HepG2 (cell line): ENCODE measurements around the gene SYNGAP1. TPM values are rescaled to one million over a fixed set of nuclear protein-coding genes. Genes with fewer than 3 reads are reported as not detected.
A peak's percentile ranks its signal among the peaks of the same experiment; 100 is the strongest.

ENCODE experiments used
- ESRRA ChIP-seq: sonication (generic); formaldehyde crosslinking; IDR thresholded peaks from 2 replicates; pipeline ENCODE4 v1.5.1; 2020; ENCODE audit warnings: mild to moderate bottlenecking, low read depth, missing genetic modification reagents
- HCFC1 ChIP-seq: fragments of 150-350 bp; IDR thresholded peaks from 2 replicates; pipeline ENCODE4 v1.6.1; 2014; ENCODE audit warnings: low read depth, low read length
- RFX1 ChIP-seq: fragments of 450-650 bp; IDR thresholded peaks from 2 replicates; pipeline ENCODE4 v1.6.1; 2017
- SATB2 ChIP-seq: sonication (generic); formaldehyde crosslinking; IDR thresholded peaks from 2 replicates; pipeline ENCODE4 v1.5.0; 2020; ENCODE audit warnings: missing genetic modification reagents
- SIN3A ChIP-seq: IDR thresholded peaks from 2 replicates; pipeline ENCODE4 v1.6.1; 2011; ENCODE audit warnings: low read depth, mild to moderate bottlenecking, control low read depth, low read length, borderline replicate concordance
- SNRNP70 ChIP-seq: fragments of 200-400 bp; formaldehyde crosslinking; IDR thresholded peaks from 2 replicates; pipeline ENCODE4 v1.6.1; 2017; ENCODE audit warnings: mild to moderate bottlenecking, low read depth, low read length, moderate library complexity
- SP5 ChIP-seq: IDR thresholded peaks from 2 replicates; pipeline ENCODE4 v1.6.1; 2016; ENCODE audit warnings: low read depth, borderline replicate concordance
- polyA plus RNA-seq, 8 experiments: library from polyadenylated mRNA; depleted of rRNA in 3 of 8; stranded (reverse) in 7 of 8; unstranded in 1 of 8; fragments of >200 nt; fragmentation: Illumina TruSeq in 4 of 8; extraction: Trizol in 4 of 8; gene quantifications; 2 replicates each; pipeline versions ENCODE4 v1.2.1 to v1.2.3, GENCODE V29; 2011 to 2016; ENCODE audit warnings: low read depth in 4 of 8, missing spikeins in 1 of 8, mixed read lengths in 1 of 8; ENCODE audit not compliant: insufficient read depth in 1 of 8
- total RNA-seq, 5 experiments: library from RNA; depleted of rRNA; stranded (reverse); fragments of >200 nt; fragmentation: Illumina TruSeq; extraction: Trizol; gene quantifications; 2 replicates each; pipeline ENCODE4 v1.2.3, GENCODE V29; 2016; ENCODE audit warnings: low read depth in 1 of 5
- TF ChIP-seq, protein P1 (sequence below), 2 experiments: fragments of 450-650 bp in 1 of 2; sonication (generic) in 1 of 2; formaldehyde crosslinking in 1 of 2; IDR thresholded peaks; 2 replicates each; pipeline versions ENCODE4 v1.6.1 to v1.8.0; 2016 to 2022; ENCODE audit warnings: antibody characterized with exemption in 1 of 2, mild to moderate bottlenecking in 1 of 2, missing genetic modification reagents in 1 of 2
- TF ChIP-seq, protein P2 (sequence below): sonication (generic); formaldehyde crosslinking; conservative IDR thresholded peaks from 2 replicates; pipeline ENCODE4 v1.4.0; 2020; ENCODE audit warnings: missing genetic modification reagents
- TF ChIP-seq, protein P3 (sequence below): sonication (generic); formaldehyde crosslinking; IDR thresholded peaks from 2 replicates; pipeline ENCODE4 v1.4.0; 2020; ENCODE audit warnings: mild to moderate bottlenecking, missing genetic modification reagents
- TF ChIP-seq, protein P4 (sequence below): sonication (generic); formaldehyde crosslinking; IDR thresholded peaks from 2 replicates; pipeline ENCODE4 v1.4.0; 2020; ENCODE audit warnings: missing genetic modification reagents, borderline replicate concordance

Gene SYNGAP1
- total and polyA plus RNA-seq, 2 of the 13 experiments (the other 11 are each of a cell fraction or from before 2014, with no cell fraction given): 0.75 to 1.1 TPM

DNA sequence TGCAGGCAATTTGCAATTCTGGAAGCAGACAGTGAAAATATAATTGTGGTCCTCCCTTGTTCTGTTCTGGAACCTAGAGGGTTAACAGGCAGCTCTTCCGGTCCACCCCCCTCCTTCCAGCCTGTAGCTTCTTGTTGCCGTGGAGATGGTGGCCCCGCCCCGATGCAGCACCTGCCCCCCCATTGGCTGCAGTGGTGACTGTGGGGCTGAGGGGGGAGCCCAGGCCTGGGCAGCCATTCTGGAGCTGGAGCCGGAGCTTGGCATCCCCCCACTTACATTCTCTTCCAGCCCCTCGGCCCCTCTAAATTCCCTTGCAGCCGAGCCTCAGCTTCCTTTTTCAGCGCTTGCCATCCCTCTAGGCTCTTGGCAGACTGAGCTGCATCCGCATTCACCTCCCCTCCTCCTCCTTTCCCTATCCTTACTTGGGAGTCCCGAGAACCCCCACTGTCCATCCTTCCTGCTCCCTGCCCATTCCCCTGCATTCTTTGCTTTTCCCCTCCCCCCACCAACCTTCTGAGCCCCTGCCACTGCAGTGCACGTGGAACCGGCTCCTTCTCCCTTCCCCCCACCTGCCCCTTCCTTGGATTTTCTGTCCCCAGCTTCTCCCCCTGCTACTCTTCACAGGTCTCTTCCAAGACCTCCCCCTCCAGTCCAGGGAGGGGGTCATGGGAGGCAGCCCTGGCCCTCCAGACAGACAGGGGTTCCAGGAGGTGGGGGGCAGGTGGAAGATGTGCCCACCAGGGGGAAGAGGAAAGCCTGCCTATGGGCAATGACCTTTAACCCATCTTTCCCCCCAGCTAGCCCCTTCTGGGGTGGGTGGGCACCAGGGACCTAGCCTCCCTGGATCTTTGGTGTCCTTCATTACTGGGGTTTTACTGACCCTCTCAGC, 11.4 kb downstream of the SYNGAP1 start (continued):
- TF ChIP-seq, protein P1, sequence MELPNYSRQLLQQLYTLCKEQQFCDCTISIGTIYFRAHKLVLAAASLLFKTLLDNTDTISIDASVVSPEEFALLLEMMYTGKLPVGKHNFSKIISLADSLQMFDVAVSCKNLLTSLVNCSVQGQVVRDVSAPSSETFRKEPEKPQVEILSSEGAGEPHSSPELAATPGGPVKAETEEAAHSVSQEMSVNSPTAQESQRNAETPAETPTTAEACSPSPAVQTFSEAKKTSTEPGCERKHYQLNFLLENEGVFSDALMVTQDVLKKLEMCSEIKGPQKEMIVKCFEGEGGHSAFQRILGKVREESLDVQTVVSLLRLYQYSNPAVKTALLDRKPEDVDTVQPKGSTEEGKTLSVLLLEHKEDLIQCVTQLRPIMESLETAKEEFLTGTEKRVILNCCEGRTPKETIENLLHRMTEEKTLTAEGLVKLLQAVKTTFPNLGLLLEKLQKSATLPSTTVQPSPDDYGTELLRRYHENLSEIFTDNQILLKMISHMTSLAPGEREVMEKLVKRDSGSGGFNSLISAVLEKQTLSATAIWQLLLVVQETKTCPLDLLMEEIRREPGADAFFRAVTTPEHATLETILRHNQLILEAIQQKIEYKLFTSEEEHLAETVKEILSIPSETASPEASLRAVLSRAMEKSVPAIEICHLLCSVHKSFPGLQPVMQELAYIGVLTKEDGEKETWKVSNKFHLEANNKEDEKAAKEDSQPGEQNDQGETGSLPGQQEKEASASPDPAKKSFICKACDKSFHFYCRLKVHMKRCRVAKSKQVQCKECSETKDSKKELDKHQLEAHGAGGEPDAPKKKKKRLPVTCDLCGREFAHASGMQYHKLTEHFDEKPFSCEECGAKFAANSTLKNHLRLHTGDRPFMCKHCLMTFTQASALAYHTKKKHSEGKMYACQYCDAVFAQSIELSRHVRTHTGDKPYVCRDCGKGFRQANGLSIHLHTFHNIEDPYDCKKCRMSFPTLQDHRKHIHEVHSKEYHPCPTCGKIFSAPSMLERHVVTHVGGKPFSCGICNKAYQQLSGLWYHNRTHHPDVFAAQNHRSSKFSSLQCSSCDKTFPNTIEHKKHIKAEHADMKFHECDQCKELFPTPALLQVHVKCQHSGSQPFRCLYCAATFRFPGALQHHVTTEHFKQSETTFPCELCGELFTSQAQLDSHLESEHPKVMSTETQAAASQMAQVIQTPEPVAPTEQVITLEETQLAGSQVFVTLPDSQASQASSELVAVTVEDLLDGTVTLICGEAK (IDR thresholded peaks at IDR 0.05): no peak
- TF ChIP-seq, protein P1 (CRISPR knock-in tag; IDR thresholded peaks at IDR 0.05): no peak
- TF ChIP-seq, protein P2, sequence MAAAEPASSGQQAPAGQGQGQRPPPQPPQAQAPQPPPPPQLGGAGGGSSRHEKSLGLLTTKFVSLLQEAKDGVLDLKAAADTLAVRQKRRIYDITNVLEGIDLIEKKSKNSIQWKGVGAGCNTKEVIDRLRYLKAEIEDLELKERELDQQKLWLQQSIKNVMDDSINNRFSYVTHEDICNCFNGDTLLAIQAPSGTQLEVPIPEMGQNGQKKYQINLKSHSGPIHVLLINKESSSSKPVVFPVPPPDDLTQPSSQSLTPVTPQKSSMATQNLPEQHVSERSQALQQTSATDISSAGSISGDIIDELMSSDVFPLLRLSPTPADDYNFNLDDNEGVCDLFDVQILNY (CRISPR knock-in tag): no peak
- TF ChIP-seq SATB2 (no peak), SNRNP70 (no peak), RFX1 (peak; percentile 54; the same call in 1 of the 2 replicates), ESRRA (CRISPR knock-in tag) (no peak), HCFC1 (no peak), SP5 (CRISPR knock-in tag) (0 out of 2 replicates have a peak, but pooled peaks have one; percentile 16), SIN3A (0 out of 2 replicates have a peak, but pooled peaks have one; percentile 33)
- TF ChIP-seq, protein P3, sequence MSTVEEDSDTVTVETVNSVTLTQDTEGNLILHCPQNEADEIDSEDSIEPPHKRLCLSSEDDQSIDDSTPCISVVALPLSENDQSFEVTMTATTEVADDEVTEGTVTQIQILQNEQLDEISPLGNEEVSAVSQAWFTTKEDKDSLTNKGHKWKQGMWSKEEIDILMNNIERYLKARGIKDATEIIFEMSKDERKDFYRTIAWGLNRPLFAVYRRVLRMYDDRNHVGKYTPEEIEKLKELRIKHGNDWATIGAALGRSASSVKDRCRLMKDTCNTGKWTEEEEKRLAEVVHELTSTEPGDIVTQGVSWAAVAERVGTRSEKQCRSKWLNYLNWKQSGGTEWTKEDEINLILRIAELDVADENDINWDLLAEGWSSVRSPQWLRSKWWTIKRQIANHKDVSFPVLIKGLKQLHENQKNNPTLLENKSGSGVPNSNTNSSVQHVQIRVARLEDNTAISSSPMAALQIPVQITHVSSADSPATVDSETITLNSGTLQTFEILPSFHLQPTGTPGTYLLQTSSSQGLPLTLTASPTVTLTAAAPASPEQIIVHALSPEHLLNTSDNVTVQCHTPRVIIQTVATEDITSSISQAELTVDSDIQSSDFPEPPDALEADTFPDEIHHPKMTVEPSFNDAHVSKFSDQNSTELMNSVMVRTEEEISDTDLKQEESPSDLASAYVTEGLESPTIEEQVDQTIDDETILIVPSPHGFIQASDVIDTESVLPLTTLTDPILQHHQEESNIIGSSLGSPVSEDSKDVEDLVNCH (CRISPR knock-in tag): no peak
- TF ChIP-seq, protein P4, sequence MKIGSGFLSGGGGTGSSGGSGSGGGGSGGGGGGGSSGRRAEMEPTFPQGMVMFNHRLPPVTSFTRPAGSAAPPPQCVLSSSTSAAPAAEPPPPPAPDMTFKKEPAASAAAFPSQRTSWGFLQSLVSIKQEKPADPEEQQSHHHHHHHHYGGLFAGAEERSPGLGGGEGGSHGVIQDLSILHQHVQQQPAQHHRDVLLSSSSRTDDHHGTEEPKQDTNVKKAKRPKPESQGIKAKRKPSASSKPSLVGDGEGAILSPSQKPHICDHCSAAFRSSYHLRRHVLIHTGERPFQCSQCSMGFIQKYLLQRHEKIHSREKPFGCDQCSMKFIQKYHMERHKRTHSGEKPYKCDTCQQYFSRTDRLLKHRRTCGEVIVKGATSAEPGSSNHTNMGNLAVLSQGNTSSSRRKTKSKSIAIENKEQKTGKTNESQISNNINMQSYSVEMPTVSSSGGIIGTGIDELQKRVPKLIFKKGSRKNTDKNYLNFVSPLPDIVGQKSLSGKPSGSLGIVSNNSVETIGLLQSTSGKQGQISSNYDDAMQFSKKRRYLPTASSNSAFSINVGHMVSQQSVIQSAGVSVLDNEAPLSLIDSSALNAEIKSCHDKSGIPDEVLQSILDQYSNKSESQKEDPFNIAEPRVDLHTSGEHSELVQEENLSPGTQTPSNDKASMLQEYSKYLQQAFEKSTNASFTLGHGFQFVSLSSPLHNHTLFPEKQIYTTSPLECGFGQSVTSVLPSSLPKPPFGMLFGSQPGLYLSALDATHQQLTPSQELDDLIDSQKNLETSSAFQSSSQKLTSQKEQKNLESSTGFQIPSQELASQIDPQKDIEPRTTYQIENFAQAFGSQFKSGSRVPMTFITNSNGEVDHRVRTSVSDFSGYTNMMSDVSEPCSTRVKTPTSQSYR (CRISPR knock-in tag): peak; percentile 70; the same call in 1 of the 2 replicates
